Kidney (tissue), 14 donors: Measurements from ENCODE around the gene SARS1. TPM values are rescaled to one million over a fixed set of nuclear protein-coding genes. Genes with fewer than 3 reads are reported as not detected.

Experiments used
- DNase-seq, 5 donors: peaks; one replicate each; pipeline ENCODE4 v3.0.0-alpha.2; 2013 to 2020
- FAIRE-seq: peaks from 2 replicates; lab custom pipeline; 2012; peaks lifted over from hg19 to GRCh38; lab: Jason Lieb, UNC
- H3K27ac ChIP-seq, 2 donors: one replicate each; pipeline ENCODE4 v1.7.0; 2013; ENCODE audit warnings: low read depth in 2 of 2, low read length in 2 of 2, inconsistent platforms in 1 of 2
- H3K27me3 ChIP-seq: one replicate; pipeline ENCODE4 v1.7.1; 2013; ENCODE audit warnings: low read length, inconsistent platforms; ENCODE audit not compliant: control insufficient read depth, insufficient read depth
- H3K36me3 ChIP-seq, 3 donors: one replicate each; pipeline versions ENCODE4 v1.7.0 to v1.7.1; 2013; ENCODE audit warnings: low read length in 3 of 3, control low read depth in 1 of 3, inconsistent platforms in 1 of 3; ENCODE audit not compliant: insufficient read depth in 3 of 3, control insufficient read depth in 2 of 3
- H3K4me1 ChIP-seq, 3 donors: one replicate each; pipeline versions ENCODE4 v1.7.0 to v1.7.1; 2013; ENCODE audit warnings: low read length in 3 of 3, inconsistent platforms in 1 of 3, low read depth in 1 of 3; ENCODE audit not compliant: control insufficient read depth in 2 of 3, insufficient read depth in 2 of 3
- H3K4me3 ChIP-seq, 3 donors: one replicate each; pipeline versions ENCODE4 v1.7.0 to v1.8.1; 2013; ENCODE audit warnings: low read length in 3 of 3, control low read depth in 1 of 3, inconsistent platforms in 1 of 3
- H3K9ac ChIP-seq, 3 donors: one replicate each; pipeline versions ENCODE4 v1.7.0 to v1.7.1; 2013; ENCODE audit warnings: low read length in 3 of 3, control low read depth in 1 of 3, inconsistent platforms in 1 of 3
- H3K9me3 ChIP-seq, 3 donors: one replicate each; pipeline versions ENCODE4 v1.7.0 to v1.7.1; 2013; ENCODE audit warnings: low read length in 3 of 3, control low read depth in 1 of 3, inconsistent platforms in 1 of 3; ENCODE audit not compliant: control insufficient read depth in 2 of 3, insufficient read depth in 1 of 3
- intact Hi-C: fragments of 100-400 bp; cut with DNase I; formaldehyde crosslinking; loops from one replicate; pipeline ENCODE4 v1.11.1; 2022
- polyA plus RNA-seq: library from polyadenylated mRNA; stranded (reverse); fragments of 350-450 nt; fragmentation: Illumina TruSeq; extraction: RNeasy Lipid Tissue Mini Kit (QIAGEN cat#74804); gene quantifications from one replicate; pipeline ENCODE4 v1.2.3, GENCODE V29; 2014; ENCODE audit warnings: low read depth, low replicate concordance; ENCODE audit not compliant: insufficient read depth
- total RNA-seq: library from RNA; stranded (reverse); fragmentation: NEBNext Ultra II Directional; extraction: Animal tissue kit (Norgen Biotek cat#: 25700); gene quantifications from one replicate; pipeline ENCODE4 v1.2.1, GENCODE V29; 2021
- TF ChIP-seq, protein P1 (sequence below): IDR thresholded peaks from 3 replicates; pipeline ENCODE4 v1.5.1; 2012; ENCODE audit warnings: mild to moderate bottlenecking, moderate library complexity, borderline replicate concordance; ENCODE audit not compliant: insufficient read depth; ENCODE audit errors: extremely low read depth
- donor health status: control.
- donor health status: control.
- donor health status: control.
- donor health status: control.
- donor health status: control.
- donor health status: DM: yes; HTN: yes; CAD: no.
- donor health status: Normal renal cell carcinoma (clear cell type).

Gene SARS1
- total and polyA plus RNA-seq, 2 donors from 2014 or later: 114 to 181 TPM

DNA sequence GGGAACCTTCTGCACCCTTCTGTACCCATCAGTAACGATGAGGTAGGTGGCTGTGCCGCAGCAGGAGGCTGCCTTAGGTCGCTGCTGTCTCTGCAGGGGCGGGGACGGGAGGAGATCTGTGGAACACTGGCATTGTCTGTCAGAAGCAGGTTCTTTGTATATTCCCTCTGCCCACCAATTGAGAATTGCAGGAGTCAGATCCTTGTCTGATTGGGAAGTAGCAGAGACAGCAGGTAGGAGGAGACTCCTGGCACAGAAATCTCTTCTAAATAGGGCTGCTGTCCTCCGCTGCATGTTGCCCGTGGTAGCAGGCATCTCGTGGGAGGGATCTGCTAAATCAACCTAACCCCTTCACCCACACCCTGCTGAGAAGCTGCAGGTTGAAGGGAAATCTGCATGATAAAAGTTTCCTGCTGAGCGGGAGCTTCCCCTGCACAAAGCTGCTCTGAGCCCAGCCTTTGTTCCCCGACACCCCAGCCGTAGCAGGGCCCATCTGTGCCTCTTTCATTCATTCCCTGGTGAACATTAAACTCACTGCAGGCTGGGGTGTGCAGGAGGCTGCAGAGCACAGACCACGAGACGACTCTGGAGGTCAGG lies 15.9 kb downstream of the SARS1 start:
- no peaks in the 10 kb centered on the region for H3K27me3 ChIP-seq
- FAIRE-seq: no peak
- H3K9ac ChIP-seq: no peak overlapping the region
- TF ChIP-seq, protein P1, sequence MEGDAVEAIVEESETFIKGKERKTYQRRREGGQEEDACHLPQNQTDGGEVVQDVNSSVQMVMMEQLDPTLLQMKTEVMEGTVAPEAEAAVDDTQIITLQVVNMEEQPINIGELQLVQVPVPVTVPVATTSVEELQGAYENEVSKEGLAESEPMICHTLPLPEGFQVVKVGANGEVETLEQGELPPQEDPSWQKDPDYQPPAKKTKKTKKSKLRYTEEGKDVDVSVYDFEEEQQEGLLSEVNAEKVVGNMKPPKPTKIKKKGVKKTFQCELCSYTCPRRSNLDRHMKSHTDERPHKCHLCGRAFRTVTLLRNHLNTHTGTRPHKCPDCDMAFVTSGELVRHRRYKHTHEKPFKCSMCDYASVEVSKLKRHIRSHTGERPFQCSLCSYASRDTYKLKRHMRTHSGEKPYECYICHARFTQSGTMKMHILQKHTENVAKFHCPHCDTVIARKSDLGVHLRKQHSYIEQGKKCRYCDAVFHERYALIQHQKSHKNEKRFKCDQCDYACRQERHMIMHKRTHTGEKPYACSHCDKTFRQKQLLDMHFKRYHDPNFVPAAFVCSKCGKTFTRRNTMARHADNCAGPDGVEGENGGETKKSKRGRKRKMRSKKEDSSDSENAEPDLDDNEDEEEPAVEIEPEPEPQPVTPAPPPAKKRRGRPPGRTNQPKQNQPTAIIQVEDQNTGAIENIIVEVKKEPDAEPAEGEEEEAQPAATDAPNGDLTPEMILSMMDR: no peak
- H3K4me3 ChIP-seq: no peak overlapping the region
- H3K36me3 ChIP-seq: peaks cover 4 to 44% (median 33%) of the 10 kb centered on the region in 3 donors
- H3K27ac ChIP-seq: no peak overlapping the region
- H3K9me3 ChIP-seq: no peaks in the 10 kb centered on the region
- intact Hi-C loops: no loop called here
- DNase-seq: no peak
- no peaks in the 10 kb centered on the region for H3K4me1 ChIP-seq

- FAIRE-seq: no peak
- Histone ChIP-seq H3K9ac (no peak overlapping the region), H3K27me3 (no peaks in the 10 kb centered on the region), H3K4me1 (no peaks in the 10 kb centered on the region), H3K4me3 (no peak overlapping the region), H3K9me3 (no peaks in the 10 kb centered on the region), H3K27ac (no peak overlapping the region), H3K36me3 (peaks cover 6 to 56% (median 45%) of the 10 kb centered on the region in 3 donors)
- intact Hi-C loops: no loop called here
- no peak for DNase-seq
- TF ChIP-seq, protein P1: no peak
These were observed 17.3 kb downstream of the SARS1 start for GRCh38 chr1:109231066-109231465.

GRCh38 chr1:109235137-109235536 lies 21.4 kb downstream of the SARS1 start:
- Histone ChIP-seq H3K4me3 (no peak overlapping the region), H3K27me3 (no peaks in the 10 kb centered on the region), H3K9ac (no peak overlapping the region), H3K9me3 (no peaks in the 10 kb centered on the region), H3K4me1 (no peaks in the 10 kb centered on the region), H3K36me3 (peaks cover 2 to 59% (median 58%) of the 10 kb centered on the region in 3 donors), H3K27ac (no peak overlapping the region)
- no peak for DNase-seq
- intact Hi-C loops: no loop called here
- FAIRE-seq: no peak
- TF ChIP-seq, protein P1: no peak
